Activated CD4-positive, alpha-beta T cell treated with anti-CD3 and anti-CD28 coated beads for 4 hours (primary cell): Measurements from ENCODE around the gene RAPGEF3.

Experiments
- DNase-seq, 2 donors: peaks; one replicate each; pipeline ENCODE4 v3.0.0-alpha.2; 2020

RAPGEF3 gene

GRCh38 chr12:47755655-47756562 is 2.8 kb downstream of the RAPGEF3 start:
- no peak for DNase-seq

DNA sequence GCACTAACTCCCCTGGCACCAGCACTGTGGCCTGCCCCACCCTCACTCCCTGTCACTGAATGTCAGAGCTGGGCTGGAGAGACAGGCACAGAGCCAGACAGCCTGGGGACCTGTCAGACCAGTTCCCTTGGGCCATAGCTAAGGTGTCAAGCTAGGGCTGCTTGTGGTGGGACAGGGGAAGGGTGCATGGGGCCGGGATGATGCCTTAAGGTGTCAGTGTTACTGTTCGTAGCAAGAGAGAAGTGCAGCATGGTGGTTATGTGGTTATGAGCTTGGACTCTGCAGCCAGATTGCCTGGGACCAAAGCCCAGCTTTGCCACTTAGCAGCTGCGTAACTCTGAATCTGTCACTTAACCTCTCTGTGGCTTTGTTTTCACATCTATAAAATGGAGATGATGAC is 3.8 kb downstream of the RAPGEF3 start:
- DNase-seq, result no peak

DNA sequence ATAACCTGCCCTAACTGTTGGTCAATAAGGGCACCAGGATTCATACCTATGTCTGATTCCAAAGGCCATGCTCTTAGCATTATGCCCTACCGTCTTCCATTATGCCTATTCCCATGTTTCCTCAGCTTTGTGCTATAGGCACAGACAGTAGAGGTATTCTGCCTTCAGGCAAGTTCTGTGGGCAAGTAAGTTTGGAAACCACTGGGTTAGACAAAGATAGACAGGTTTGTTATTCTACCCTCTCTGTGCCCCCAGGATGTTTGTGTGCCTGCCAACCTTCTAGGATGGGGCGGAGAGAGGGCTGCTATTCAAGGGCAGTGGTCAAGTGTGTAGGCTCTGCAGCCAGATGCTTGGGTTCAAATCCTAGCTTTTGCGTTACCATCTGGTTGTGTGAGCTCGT is 4.6 kb downstream of the RAPGEF3 start:
- DNase-seq, result no peak

DNA sequence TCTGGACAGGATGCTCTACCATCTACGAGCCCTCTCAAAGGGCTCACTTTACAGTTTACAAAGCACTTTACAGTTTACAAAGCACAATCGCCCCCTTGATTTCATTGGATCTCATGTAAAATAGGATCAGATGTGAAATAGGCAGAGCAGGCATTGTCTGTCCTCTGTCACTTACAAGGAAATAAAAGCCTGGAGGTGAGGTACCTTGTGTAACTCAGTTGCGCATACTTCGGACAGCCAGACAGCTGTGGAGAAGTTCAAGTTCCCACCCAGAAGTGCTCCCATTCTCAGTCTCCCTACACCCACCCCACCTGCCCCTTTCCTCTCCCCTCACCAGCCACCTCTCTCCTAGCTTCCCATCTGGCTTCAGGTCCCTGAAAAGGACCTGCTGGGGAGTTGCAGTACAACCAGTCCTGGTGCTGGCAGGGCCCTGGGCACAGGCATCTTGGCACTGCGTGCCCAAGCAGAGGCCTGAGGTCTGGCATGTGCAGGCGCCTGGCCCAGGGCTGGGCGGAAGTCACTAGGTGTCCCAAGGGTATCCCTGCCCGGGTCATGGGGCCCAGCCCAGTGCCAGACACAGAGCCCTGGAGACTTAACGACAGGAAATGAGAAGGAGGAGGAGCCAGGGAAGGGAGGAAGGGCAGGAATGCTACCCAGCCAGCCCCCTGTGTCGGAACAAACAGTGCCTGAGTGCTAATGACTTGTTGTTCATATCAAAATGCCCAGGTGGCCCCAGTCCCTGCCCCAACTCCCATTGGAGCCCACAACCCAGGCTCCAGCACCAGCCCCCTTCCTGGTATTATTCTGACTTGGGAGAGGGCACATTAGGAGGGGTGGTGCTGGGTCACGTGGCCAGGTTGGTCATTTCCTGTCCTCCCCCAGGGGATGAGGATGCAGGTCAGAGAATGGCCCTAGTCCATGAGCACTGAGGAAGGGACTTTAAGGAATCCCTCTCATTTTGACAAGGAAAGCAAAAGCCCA is 5.4 kb downstream of the RAPGEF3 start:
- DNase-seq, result no peak

GRCh38 chr12:47752552-47752951 is 6.1 kb downstream of the RAPGEF3 start:
- DNase-seq, result no peak

DNA sequence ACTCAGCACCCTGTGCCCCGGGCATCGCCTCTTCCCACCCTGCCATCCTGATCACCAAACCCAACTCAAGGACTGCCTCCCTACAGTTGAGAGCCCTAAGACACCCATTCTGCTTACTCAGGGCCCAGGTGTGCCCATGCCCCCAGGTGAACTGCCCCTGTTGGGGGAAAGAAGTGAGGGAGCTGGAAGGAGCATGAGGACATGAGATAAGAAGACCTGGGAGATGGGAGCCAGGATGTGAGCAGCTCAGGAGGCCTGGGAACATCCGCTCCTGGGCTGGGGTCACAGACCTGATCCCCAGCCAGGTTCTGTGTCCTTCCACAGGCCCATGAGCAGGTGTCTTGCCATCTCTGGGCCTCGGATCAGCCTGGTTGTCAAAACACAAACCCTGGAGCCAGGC is 6.6 kb downstream of the RAPGEF3 start:
- no peak for DNase-seq

DNA sequence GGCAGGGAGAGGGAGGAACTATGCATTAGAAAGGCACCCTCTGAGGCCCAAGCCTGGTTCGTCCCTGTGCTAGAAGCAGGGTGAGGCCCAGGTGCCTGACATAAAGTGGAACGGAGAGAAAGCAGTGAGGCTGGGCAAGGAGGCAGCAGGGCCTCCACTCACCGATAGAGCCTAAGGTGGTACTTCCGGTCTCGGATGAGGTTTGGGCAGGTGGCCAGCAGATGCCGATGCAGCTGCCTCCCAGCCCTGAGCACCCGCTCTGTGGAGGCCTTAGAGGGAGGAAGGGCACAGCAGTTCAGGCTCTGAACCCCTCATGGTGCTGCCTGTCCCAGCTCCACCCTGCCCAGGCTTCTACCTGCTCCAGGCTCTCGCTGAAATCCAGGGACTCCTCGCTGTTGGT is 7.1 kb downstream of the RAPGEF3 start:
- DNase-seq, result no peak

- DNase-seq, result no peak
Observed at GRCh38 chr12:47750916-47751470, 7.7 kb downstream of the RAPGEF3 start.

- DNase-seq, result no peak
Observed at GRCh38 chr12:47750229-47750798, 8.4 kb downstream of the RAPGEF3 start.

DNA sequence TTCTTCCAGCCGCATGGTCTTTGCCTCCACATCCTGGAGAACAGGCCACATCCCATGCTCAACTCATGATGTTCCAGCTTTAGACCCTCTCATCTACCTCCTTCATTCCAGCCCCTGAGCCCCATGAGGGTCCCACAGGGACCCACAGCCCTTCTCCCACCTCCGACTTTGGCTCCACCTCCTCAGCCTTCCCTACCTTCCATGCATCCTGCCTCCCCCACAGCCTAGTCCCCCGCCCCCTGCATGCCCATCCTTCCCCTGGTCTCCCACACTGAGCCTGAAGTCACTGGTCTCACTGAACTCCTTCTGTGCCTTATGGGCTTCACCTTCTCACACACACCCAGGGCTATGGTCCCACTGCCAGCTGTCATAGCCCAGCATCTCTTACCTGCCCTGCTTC is 9.8 kb downstream of the RAPGEF3 start:
- no peak for DNase-seq

GRCh38 chr12:47748507-47748828 is 10.2 kb downstream of the RAPGEF3 start:
- no peak for DNase-seq

DNA sequence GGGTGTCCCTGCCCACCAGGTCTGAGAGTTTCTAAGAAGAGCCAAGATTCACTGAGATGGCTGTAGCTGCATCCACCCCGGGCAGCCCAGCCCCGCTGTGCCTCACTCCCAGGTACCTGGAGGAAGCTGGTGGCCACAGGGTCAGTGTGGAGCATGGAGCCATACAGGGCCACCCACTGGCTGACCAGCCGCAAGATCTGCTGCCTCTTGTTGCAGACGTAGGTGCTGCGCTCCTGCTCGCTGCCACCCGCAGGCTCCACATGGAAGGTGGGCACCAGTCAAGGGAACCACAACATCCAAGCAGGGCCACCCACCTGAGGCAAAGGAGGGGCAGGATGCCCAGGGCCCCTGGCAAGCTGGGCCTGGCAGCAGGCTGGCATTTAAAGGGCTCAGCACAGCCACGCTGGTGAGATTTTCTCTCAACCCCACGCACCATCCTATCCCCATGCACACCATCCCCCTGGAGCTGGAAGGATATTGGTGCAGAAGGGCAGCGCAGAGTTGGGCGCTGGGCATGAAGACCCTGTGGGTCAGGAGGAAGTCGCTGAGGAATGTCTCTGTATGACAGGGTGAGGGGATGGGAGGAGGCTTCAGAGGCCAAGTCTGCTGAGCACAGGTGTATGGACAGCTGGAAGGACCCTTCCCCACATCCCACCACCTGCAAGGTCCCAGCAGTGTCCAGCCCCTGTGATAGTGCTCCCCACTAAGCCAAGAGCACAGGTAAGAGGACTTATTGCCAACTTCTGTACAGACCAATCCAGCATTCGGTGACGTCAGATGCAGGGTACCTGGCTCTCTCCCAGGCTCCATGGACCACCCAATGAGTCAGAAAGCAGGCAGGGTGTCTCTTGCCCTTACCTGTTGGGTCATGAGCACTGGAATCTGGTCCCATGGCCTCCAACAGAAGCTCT is 10.8 kb downstream of the RAPGEF3 start:
- no peak for DNase-seq

DNA sequence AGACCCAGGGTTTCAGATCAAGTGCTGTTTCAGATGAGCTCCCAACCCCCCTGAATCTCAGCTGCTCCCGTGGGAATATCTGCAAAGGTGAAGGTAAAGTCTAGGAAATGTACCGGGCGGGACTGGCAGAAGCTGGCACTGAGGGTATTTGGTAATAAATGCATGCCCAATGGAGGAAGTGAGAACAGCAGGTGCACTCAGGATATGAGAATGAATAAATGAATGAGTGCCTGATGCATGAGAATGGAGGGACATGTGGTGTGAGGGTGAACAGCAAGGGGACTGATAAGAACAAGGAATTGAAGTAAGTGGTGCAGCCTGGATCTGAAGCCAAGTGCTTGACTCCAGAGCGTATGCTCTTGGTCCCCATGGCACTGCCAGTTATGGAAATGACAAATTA is 11.6 kb downstream of the RAPGEF3 start:
- DNase-seq, result no peak

DNA sequence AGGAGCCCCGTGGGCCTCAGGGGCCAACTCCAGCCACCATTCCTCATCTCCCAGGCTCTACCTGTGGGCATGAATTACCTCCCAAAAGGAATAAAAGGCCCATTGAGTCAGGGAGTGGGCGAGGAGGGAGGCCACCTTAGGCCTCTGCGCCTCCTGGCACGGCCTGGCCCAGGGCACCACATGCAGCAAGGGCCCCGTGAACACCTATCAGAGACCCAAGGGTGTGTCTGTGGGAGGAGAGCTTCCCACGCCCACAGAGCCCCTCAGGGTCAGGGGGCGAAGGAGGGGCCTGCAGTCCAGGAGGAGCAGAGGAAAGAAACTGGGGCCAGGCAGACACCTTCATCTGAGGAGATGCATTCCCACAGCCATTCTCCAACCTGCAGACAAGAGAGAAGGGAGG is 12.2 kb downstream of the RAPGEF3 start:
- no peak for DNase-seq

DNA sequence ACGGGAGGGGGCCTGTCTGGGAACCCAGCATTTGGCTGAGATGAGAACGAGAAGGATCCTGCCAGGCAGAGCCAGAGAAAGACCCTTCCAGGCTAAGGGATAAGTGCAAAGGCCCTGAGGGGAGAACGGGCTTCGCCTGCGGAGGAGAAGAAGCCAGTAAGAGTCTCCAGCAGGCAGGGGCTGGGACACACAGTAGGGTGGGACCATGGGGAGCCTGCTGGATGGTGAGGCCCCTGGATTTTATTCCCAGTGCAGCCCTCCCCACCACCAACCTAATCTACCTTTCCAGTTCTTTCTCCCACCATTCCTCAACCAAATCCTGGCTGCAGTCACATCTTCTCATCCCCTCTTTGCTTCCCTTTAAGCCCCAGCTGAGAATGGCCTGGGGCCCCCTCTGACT is 12.6 kb downstream of the RAPGEF3 start:
- no peak for DNase-seq

- DNase-seq, result no peak
Observed at GRCh38 chr12:47745485-47746041, 13.1 kb downstream of the RAPGEF3 start.

DNA sequence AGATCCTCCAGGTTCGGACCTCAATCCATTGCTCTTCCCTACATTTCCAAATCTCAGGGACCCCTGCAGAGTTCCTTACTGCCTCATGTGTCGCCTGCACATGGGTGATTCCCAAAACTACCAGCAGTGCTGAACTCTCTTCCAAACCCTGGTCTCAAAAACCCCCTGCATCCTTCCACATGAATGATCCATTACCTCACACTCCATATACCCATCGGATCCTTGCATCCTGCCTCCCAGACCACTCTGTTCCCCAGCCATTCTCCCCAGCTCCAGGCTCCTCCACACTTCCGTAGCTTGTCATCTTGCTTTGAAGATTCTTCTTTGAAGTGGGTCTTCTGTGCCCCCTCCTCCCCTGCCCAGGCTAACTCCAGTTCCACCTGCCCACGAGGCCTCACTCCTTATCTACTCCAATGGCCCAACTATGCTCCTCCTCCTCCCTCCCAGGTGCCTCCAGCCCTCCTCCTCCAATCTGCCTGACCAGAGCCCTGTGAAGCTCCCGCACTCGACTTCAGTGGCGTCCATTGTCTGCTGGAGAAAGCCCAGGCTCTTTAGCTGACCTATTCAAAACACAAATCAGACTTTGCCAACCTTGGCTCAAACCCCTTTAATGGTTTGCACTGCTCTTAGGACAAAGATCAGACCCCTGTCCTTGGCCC is 13.8 kb downstream of the RAPGEF3 start:
- DNase-seq, result no peak

DNA sequence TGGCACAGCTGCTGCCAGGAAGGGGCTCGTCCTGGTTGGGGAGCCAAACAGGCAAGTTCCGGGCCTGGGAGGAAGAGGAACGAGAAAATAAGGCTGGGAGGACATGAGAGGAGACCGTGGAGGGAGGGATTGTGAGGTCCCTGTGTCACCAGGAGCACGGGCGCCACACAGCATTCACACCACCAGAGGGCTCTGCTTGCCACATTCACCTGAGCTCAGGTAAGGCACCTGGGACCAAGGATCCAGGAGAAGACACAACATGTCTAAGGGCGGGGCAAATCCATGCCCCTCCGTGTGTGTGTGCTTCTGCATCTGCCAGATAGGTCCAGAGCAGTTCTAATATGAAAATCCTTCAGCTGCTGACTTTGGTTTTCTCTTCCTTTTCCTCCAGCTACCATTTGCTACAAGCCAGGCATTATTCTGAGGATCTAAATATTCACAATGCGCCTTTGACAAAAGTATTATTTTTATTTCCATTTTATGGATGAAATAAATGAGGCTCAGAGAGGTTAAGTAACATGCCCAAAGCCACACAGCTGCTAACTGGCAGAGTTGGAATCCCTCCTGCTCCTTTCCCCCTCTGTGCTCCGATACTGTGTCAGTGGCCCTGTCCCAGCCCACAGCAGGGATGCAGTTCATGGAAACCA is 14.6 kb downstream of the RAPGEF3 start:
- DNase-seq, result peak; percentile 65 to 73

DNA sequence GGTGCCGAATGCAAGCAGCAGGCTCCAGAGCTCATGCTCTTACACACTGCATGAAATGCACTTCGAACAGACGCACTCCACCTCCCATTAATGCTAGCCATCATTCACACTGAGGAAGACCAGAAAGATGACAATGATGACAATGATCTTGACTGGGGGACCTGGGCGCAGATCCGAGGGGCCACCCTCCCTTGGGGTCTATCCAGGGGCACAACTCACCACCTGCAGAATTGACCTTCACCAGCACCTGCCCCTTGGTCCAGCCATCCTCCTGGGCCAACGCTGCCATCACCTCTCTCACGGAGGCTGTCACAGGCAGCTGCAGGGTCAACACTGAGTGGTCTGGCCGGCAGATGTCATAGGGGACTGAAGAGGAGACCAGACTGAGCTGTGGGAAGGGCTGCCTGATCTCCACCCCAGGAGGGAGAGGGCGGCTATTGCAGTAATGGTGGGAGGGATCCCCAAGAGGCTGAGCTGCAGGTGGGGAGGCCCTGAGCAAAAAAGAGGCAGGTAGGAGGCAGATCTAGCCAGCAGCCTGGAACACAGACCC is 15.3 kb downstream of the RAPGEF3 start:
- no peak for DNase-seq

DNA sequence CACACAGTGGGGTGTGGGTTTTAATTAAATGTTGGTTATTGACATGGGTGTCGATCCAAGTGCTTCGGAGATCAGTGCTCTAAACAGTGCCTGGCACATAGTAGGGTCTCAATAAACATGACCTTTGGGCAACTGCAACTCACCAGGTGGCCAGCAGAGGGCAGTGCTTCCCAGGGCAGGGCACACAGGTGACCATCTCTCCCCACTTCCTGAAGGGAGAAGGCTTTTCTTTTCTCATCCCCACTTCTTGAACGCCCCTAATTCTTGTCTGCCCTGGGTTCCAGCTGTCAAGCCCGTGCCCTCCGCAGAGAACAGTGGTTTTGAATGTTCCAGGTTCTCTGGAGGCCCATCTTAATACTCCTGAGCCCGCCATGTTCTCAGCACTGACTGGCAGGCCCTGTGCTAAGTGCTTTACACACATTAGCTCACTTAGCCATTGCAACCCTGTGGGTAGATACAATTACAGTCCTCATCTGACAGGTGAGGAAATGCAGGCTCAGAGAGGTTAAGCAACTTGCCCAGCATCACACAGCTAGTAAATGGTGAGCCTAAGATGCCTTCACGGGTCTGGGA is 16.3 kb downstream of the RAPGEF3 start:
- DNase-seq, result peak; percentile 55 to 79
